ENCODE data around the gene TUBB.
"Not testable (repeated sequence)": the region's sequence is repeated elsewhere in the genome, so short reads cannot be mapped to it uniquely, and the experiment has no call there.

Gene TUBB

DNA sequence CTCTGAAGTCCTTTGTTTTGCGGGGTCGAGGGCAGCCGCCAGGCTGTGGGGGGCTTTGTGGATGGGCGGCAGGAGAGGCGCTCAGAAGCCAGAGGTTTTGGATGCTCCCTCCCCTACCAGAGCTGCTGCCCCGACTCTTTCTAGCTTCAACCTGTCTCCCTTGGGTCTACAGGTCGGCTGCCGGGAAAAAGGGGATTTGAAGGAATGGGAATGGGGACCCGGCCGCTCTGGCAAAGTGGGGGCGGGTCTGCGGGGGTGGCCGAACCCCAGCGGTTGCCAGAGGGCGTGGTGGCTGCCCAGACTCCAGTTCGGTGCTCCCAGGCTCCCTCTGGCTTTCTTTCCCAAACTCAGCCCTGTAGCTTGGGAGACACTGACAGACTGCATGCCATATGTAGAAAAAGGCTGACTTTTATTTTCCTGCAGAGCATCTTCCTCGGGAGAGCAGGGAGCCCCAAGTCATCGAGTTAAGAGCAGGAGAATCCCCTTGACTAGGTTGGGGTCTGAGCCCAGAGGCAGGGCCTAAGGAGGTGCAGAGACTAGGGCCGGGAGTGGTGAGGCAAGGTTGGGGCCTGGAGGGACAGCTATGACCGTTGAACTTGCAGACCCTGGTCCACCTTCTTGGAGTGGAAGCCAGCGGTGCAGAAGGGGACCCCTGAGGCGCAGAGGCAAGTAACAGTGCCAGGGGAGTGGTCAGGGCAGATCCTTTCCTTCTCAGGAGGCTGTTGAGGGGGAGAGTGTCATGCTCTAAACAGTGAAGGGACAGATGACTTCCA lies 32.3 kb upstream of the TUBB start:
- DNase-seq (ENCODE audit: low read depth) = no peak

DNA sequence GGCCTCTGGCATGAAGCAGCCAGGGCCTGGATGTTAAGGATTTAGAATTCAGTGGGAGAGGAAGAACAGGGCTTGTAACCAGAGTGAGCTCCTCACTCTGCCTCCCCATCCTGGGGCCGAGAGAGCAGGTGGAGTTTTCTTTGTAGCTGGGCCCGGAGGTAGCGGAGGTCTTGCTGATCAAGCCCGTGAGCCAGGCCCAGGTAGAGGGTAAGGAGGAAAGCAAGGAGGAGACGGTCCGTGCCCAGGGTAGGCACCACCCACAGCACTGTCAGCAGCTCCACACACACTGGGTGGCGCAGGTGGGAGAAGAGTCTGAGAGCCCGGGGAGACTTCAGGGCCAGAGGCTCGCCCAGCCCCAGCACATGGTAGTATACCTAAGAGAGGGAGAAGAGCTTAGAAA lies 31.6 kb upstream of the TUBB start:
- DNase-seq (ENCODE audit: low read depth) = no peak

- no peak for DNase-seq (ENCODE audit: low read depth)
These were observed 30.9 kb upstream of the TUBB start for GRCh38 chr6:30689022-30689865.

GRCh38 chr6:30689985-30690384 lies 30.2 kb upstream of the TUBB start:
- no peak for DNase-seq (ENCODE audit: low read depth)

GRCh38 chr6:30690403-30691207 lies 29.5 kb upstream of the TUBB start, which contains the start of gene NRM:
Gene NRM, minus strand, starts transcription at chr6:30690984. Its CDS starts 10 bp downstream, at chr6:30690974.
- peak; percentile 61 for DNase-seq (ENCODE audit: low read depth)

DNA sequence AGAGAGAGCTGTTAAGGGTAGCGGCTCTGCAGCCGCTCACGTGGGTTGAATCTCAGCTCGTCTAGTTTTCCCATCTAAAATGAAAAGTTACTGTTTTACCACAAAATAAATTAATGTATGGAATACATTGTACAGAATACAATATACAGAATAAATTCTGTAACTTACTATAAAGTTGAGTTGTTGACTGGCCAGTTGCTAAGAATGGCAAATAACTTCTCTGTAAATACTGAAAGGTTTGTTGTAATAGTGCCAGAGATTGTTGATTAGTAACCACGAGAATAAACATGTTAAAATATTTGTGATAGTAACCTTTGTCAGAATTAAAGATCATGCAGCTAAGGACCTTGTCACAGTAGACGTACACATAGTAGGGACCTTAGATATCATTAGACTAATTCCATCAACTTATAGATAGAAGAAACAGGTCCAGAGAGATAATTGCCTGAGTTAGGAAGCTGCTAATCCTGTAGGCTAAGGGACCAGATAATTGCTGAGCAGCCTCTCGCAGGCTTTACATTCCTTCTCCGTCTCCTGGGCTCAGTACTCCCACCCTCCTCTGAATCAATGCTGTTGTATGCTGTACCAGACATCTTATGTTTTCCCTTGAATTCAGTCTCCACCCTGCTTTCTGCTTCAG lies 28.8 kb upstream of the TUBB start:
- DNase-seq (ENCODE audit: low read depth) = no peak

DNA sequence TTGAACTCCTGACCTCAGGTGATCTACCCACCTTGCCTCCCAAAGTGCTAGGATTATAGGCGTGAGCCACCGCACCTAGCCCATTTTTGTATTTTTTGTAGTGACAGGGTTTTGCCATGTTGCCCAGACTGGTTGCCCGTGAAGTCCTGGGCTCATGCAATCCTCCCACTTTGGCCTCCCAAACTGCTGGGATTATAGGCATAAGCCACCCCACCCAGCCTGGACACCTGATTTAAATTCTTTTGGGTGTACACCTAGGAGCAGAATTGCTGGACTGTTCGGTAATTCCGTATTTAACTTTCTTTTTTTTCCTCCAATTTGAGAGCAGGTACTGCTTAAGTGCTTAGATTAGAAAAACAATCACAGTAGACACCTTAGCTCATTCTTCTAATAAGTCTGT lies 23.7 kb upstream of the TUBB start:
- DNase-seq (ENCODE audit: low read depth) = no peak

DNA sequence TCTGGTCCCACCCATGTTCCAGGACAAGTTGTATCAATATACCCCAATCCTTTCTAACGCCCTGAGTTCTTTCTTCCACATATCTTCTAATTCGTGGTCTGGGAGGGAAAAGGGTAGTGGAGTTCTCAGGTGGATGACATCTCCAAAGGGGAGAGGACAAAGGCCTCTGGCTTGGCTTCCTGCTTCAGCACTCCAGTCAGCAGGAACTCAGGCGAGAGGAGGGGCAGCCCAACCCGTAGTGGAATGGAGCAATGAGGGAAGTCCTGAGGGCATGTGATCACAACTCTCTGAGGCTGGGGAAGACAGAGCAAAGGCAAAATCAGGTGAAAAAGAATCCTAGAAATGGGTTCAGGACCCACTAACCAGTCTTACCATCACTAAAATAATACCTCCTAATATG lies 19.8 kb upstream of the TUBB start:
- no peak for DNase-seq (ENCODE audit: low read depth)

DNA sequence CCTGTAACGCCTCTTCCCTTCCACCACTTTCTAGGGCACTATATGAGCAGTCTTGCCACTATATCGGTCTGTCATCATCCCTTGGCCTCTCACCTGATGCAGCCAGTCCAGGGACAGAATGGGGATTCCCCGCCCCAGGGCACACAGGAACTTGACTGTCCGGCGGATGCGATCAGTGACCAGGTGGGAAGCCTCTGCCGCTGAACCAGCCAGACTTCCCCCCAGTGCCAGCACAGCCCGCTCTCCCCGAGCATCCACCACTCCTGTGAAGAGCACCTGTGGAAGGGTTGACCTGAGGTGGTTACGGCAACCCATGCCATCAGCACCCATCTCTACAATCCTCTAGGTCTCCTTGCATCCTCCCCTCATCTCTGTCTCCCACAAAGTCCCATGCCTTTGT lies 17.1 kb upstream of the TUBB start:
- DNase-seq (ENCODE audit: low read depth) = no peak

DNA sequence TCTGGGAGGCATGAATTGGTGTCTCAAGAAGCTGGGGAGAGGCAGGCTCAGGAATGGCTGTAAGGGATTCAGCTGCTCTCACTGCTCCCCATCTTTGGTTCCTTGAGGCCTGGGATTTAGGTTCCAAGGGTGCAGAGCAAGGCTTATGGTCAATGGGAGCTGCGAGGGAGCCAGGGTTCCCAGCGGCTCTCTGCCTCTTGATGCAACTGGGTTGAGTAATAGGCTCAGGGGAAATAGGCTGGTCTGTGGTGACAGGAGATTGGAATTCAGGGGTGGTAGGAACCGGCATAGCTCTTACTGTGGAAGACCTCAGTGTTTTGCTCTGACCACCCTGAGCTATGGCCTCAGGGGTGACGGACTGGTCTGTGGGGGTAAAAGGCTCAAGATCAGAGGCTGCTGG lies 16.3 kb upstream of the TUBB start:
- no peak for DNase-seq (ENCODE audit: low read depth)

DNA sequence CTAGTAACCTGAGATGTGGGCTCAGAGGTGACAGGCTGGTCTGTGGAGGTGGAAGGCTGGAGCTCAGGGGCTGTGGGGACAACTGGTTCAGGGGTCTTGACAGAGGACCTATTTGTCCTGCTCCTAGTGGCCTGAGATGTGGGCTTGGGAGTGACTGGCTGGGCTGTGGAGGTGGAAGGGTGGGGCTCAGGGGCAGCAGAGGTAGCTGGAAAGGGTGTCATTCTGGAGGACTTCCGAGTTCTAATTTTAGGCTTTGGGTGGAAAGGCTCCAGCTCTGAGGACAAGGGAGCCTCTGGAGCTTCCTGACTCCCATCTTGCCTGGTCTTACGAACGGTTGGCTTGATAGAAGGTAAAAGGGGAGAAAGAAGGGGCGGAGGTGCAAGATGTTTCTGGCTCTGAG lies 14.5 kb upstream of the TUBB start:
- no peak for DNase-seq (ENCODE audit: low read depth)

DNA sequence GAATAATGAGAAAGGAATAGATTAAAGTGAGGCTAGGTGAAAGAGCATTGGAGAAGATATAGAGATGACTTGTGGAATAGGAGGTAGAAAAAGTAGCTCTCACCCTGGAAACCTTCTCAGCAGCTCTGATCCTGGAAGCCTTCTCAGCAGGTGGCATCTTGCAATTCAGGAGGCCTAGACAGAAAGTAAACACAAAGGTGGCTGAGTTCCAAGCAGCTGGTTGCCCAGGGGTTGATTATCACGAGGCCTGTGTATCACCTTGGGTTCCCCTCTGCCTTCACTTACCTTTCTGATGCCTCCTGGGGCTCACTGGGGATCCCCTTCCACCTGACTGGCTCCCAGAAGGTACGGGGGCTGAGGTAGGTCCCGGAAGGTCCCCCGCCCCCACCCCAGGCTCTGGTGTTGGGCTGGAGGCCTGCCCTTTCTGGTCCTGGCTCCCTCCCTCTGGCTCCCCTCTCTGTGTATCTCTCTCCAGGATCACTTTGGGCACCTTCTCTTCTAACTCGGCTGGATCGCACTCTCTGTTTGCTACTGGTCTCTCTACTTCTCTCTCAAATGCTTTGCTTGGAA lies 12.8 kb upstream of the TUBB start:
- no peak for DNase-seq (ENCODE audit: low read depth)

GRCh38 chr6:30709101-30709868 lies 10.9 kb upstream of the TUBB start:
- no peak for DNase-seq (ENCODE audit: low read depth)

- no peak for DNase-seq (ENCODE audit: low read depth)
These were observed 8.3 kb upstream of the TUBB start for GRCh38 chr6:30711758-30712380.

DNA sequence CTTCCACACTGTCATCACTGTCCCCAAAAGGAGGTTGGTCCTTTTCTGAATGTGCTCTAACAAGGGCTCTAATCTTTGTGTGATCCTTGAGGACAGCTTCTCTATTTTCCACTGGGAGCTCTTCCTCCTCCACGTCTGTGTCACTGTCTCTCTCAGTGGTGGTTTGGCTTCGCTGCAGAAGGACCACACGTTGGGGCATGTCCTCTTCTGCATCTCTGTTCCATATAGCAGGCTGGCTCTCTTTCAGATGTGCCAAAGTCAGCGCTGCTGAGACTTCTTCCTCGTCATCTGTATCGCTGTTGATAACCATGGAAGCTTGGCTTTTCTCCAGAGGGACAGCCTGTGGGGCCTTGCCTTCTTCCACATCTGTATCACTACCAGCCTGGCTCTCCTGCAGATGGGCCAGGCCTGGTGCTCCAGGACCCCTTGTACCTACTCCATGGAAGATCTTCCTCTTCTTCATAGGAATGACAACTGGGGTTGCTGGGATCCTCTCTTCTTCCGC lies 7.7 kb upstream of the TUBB start:
- no peak for DNase-seq (ENCODE audit: low read depth)

GRCh38 chr6:30714263-30714662 lies 5.9 kb upstream of the TUBB start:
- DNase-seq (ENCODE audit: low read depth) = no peak

- DNase-seq (ENCODE audit: low read depth) = no peak
These were observed 3.3 kb upstream of the TUBB start for GRCh38 chr6:30716879-30717128.

DNA sequence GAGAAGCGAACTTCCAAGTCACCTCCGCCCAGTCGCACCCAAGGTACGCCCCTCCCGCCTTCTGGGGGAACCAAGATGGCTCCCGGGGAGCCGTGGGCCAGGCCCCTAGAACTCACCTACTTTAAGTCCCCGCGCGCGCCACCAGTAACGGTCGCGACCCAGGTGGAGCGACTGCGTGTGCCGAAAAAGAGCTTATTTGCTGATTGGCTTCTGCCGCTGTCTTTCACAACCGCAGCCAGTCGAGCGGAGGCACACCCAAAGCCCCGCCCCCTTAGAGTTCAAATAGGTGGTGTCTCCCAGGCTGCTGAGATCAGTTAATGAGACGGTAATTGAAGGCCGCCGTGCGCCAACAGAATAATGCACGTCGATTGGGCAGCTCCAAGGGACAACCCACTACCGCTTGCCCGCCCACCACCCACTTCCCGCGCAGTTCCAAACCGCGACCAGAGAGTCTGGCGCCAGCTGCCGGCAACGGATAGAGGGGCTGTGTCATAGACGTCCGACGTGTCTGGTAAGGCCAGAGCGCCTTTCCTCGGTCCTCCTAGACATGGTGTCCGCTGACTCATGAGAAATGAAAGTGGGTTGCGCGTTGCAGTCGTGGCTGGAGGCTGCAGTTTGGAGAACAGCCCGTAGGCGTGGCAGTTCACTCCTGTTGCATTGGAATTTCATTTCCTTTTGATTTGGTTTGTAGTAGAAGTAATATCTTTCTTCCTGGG lies 2.9 kb upstream of the TUBB start, which contains the start of gene MDC1:
Gene MDC1, minus strand, starts transcription at position 153 of the 716 bp plus-strand sequence. CDS start 2,106 bp downstream, outside the sequence.
- peak; percentile 99 for DNase-seq (ENCODE audit: low read depth)

GRCh38 chr6:30717845-30718720 lies 2.1 kb upstream of the TUBB start:
- not testable (repeated sequence) for DNase-seq (ENCODE audit: low read depth)

Data from T-helper 22 cell (primary cell).